AG09309 (cell line): ENCODE measurements around the gene SIRPG.

Experiments used
- DNase-seq: peaks from one replicate; pipeline ENCODE4 v3.0.0-alpha.2; 2010; ENCODE audit warnings: low read depth
- H3K4me3 ChIP-seq: 2 replicates; pipeline ENCODE4 v1.5.1; 2011; ENCODE audit warnings: mild to moderate bottlenecking, low read depth, low read length, moderate library complexity; ENCODE audit not compliant: control insufficient read depth
- CTCF ChIP-seq: IDR thresholded peaks from 2 replicates; pipeline ENCODE4 v1.5.1; 2011; ENCODE audit warnings: mild to moderate bottlenecking, low read depth, low read length, inconsistent platforms; ENCODE audit not compliant: insufficient read depth, control insufficient read depth; ENCODE audit errors: missing control alignments

The SIRPG gene

DNA sequence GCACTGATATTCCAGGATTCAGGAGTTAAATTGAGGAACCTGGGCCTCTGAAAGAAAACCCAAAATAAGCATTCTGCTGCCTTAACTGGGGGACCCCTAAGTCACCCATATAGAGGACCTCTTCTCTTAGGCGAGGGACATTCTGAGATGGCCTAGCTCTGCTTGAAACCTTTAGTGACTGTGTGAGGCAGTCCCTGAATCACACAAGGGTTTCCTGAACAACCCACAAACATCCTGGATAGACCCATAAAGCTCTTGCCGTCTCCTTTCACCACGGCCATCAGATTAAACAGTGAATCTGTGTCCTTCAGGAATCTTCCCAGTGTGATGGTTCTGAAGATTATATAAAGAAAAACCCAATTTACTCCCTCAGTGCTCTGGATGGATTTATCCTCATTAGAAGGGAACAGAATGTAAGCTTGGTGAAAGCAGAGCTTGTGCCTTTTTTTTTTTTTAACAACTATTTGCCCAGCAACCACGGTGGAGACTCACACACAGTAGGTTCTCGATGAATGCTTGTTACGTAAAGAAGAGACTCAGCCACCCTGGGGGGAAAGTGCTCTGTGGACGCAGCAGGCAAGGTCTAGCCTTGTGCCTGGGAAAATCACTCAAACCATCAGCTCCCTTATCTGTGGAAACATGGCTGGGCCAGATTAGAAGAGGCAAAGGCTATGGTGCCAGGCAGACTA, 39.1 kb upstream of the SIRPG start:
- no peak for DNase-seq
- H3K4me3 ChIP-seq, result no peak overlapping the region
- no peak for TF ChIP-seq CTCF

DNA sequence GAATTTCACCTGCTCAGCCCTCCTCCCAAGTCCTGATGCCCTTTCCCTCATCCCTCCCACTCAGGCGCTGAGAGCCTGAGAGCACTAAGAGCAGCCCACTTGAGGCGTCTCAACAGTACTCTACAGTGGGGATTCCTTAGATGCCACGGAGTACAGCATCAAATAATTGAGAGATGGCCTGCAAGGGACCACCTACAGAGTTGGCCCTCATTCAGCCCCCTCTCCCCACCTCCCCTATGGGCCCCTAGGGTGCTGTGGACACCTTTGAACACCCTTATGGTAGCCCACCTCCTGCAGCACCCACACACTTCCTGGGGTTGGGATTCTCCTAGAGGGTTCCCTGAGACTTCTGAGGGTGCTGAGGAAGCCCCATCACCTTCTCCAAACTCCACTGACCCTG, 37.1 kb upstream of the SIRPG start:
- no peak overlapping the region for H3K4me3 ChIP-seq
- DNase-seq, result no peak
- no peak for TF ChIP-seq CTCF

- no peak overlapping the region for H3K4me3 ChIP-seq
- TF ChIP-seq CTCF, result no peak
- DNase-seq, result no peak
These were observed 35.8 kb upstream of the SIRPG start for GRCh38 chr20:1693427-1693826.

- TF ChIP-seq CTCF, result no peak
- no peak overlapping the region for H3K4me3 ChIP-seq
- DNase-seq, result no peak
These were observed 32.1 kb upstream of the SIRPG start for GRCh38 chr20:1689721-1690120.

DNA sequence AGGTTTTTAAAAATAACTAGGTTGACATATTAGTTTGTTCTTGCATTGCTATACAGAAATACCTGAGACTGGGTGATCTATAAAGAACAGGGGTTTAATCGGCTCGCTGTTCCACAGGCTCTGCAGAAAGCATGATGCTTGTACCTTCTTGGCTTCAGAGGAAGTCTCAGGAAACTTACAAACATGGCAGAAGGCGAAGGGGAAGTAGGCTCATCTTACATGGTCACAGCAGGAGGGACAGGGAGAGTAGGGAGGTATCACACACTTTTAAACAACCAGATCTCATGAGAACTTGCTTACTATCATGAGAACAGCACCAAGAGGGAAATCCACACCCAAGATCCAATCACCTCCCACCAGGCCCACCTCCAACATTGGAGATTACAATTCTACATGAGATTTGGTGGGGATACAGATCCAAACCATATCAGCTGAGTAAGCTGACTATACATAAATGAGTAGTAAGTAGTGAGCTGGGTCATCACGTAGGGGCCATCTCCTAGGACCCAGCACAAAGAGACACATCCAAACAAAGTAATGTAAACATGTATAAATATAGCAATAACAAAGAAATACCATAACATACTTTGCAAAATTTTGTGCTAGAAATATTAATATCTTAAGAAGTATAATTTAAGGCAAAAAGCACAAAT, 31.4 kb upstream of the SIRPG start:
- TF ChIP-seq CTCF, result no peak
- no peak for DNase-seq
- H3K4me3 ChIP-seq, result no peak overlapping the region

- DNase-seq, result no peak
- TF ChIP-seq CTCF, result no peak
These were observed 29.5 kb upstream of the SIRPG start for GRCh38 chr20:1687053-1687452.

More at GRCh38 chr20:1687053-1687452, 29.5 kb upstream of the SIRPG start:
- no peak overlapping the region for H3K4me3 ChIP-seq
